H1 (cell line): Measurements from ENCODE around the gene TTC3. TPM values are rescaled to one million over a fixed set of nuclear protein-coding genes. Genes with fewer than 3 reads are reported as not detected.

Experiments used
- CTCF ChIA-PET: fragments of 300-600 bp; sonication (Branson Sonifier 250); formaldehyde crosslinking; loops from one replicate; lab custom pipeline; 2021; ENCODE audit not compliant: partially characterized antibody; lab: Charles Lee
- POLR2A ChIA-PET: fragments of 300-600 bp; sonication (Branson Sonifier 250); formaldehyde crosslinking; loops from one replicate; lab custom pipeline; 2021; ENCODE audit warnings: inconsistent platforms; ENCODE audit not compliant: partially characterized antibody; lab: Charles Lee
- DNase-seq, 2 experiments: peaks; one replicate each; pipeline versions ENCODE4 v3.0.0 to v3.0.0-alpha.2; 2010 to 2022; ENCODE audit warnings: low spot score in 2 of 2, low read depth in 1 of 2, mixed read lengths in 1 of 2
- FAIRE-seq: peaks from 2 replicates; lab custom pipeline; 2011; peaks lifted over from hg19 to GRCh38; lab: Jason Lieb, UNC
- H2AFZ ChIP-seq: 2 replicates; pipeline ENCODE4 v1.8.1; 2012; ENCODE audit warnings: low read length, inconsistent platforms
- H2AK5ac ChIP-seq: 2 replicates; pipeline ENCODE4 v1.6.1; 2013; ENCODE audit warnings: low read depth, low read length
- H2BK120ac ChIP-seq: replicated peaks from 2 replicates; pipeline ENCODE3; 2013; ENCODE audit warnings: low read depth, low read length, inconsistent platforms
- H2BK12ac ChIP-seq: 2 replicates; pipeline ENCODE4 v1.6.1; 2013; ENCODE audit warnings: low read depth, low read length
- H2BK15ac ChIP-seq: 2 replicates; pipeline ENCODE4 v1.6.1; 2013; ENCODE audit warnings: low read length
- H2BK20ac ChIP-seq: 2 replicates; pipeline ENCODE4 v1.6.1; 2013; ENCODE audit warnings: low read length
- H2BK5ac ChIP-seq: 2 replicates; pipeline ENCODE4 v1.6.1; 2013; ENCODE audit warnings: low read depth, low read length
- H3K14ac ChIP-seq: 2 replicates; pipeline ENCODE4 v1.6.1; 2013; ENCODE audit warnings: inconsistent platforms; ENCODE audit not compliant: insufficient read length
- H3K18ac ChIP-seq: 2 replicates; pipeline ENCODE4 v1.6.1; 2013; ENCODE audit warnings: low read length; ENCODE audit errors: extremely low read depth
- H3K23ac ChIP-seq: 2 replicates; pipeline ENCODE4 v1.6.1; 2013; ENCODE audit warnings: inconsistent platforms; ENCODE audit not compliant: insufficient read length
- H3K23me2 ChIP-seq: 2 replicates; pipeline ENCODE4 v1.6.1; 2013; ENCODE audit warnings: low read depth, low read length
- H3K27ac ChIP-seq: 2 replicates; pipeline ENCODE4 v1.6.1; 2011; ENCODE audit warnings: low read depth, low read length, inconsistent platforms
- H3K27me3 ChIP-seq, 4 experiments: replicated peaks in 1 of 4; 1 replicate in 1 of 4; 2 replicates in 3 of 4; pipeline versions ENCODE4 v1.6.1 to v1.8.1; 2011 to 2013; ENCODE audit warnings: low read length in 3 of 4, mild to moderate bottlenecking in 3 of 4, inconsistent platforms in 2 of 4, mixed read lengths in 2 of 4, moderate library complexity in 1 of 4; ENCODE audit not compliant: control insufficient read depth in 3 of 4, insufficient read depth in 3 of 4; ENCODE audit errors: extremely low read depth in 1 of 4
- H3K36me3 ChIP-seq, 4 experiments: 2 replicates each; pipeline versions ENCODE4 v1.6.1 to v1.8.1; 2011 to 2013; ENCODE audit warnings: mild to moderate bottlenecking in 4 of 4, low read length in 3 of 4, moderate library complexity in 2 of 4, control low read depth in 1 of 4, inconsistent platforms in 1 of 4; ENCODE audit not compliant: insufficient read depth in 4 of 4, control insufficient read depth in 2 of 4
- H3K4ac ChIP-seq: replicated peaks from 2 replicates; pipeline ENCODE3; 2013; ENCODE audit warnings: low read length, low read depth, mixed read lengths, inconsistent platforms; ENCODE audit not compliant: insufficient read length
- H3K4me1 ChIP-seq, 4 experiments: replicated peaks in 1 of 4; 1 replicate in 1 of 4; 2 replicates in 3 of 4; pipeline versions ENCODE4 v1.6.1 to v1.8.1; 2011 to 2013; ENCODE audit warnings: low read length in 3 of 4, inconsistent platforms in 2 of 4, mixed read lengths in 1 of 4; ENCODE audit not compliant: insufficient read depth in 4 of 4, control insufficient read depth in 3 of 4
- H3K4me2 ChIP-seq, 2 experiments: 2 replicates each; pipeline versions ENCODE4 v1.6.1 to v1.8.1; 2011 to 2013; ENCODE audit warnings: low read depth in 2 of 2, low read length in 2 of 2, control low read depth in 1 of 2, inconsistent platforms in 1 of 2, mild to moderate bottlenecking in 1 of 2; ENCODE audit not compliant: insufficient read depth in 1 of 2
- H3K4me3 ChIP-seq, 4 experiments: fragments of 200-600, 300-600 bp in 1 of 4; sonication (generic), shearing (Covaris generic), sonication (Bioruptor Twin) in 1 of 4; 2 replicates each; pipeline versions ENCODE4 v1.5.1 to v1.8.1; 2011 to 2016; ENCODE audit warnings: low read length in 4 of 4, low read depth in 3 of 4, control low read depth in 2 of 4, inconsistent platforms in 2 of 4, mild to moderate bottlenecking in 2 of 4, mixed read lengths in 1 of 4, moderate library complexity in 1 of 4; ENCODE audit not compliant: insufficient read depth in 2 of 4; ENCODE audit errors: extremely low read depth in 1 of 4
- H3K56ac ChIP-seq: replicated peaks from 2 replicates; pipeline ENCODE3; 2013; ENCODE audit warnings: low read depth, mild to moderate bottlenecking, mixed read lengths, low read length, inconsistent platforms; ENCODE audit not compliant: insufficient read length
- H3K79me1 ChIP-seq: 2 replicates; pipeline ENCODE4 v1.6.1; 2013; ENCODE audit warnings: low read depth, low read length, control low read depth
- H3K79me2 ChIP-seq, 2 experiments: 2 replicates each; pipeline versions ENCODE4 v1.6.1 to v1.8.1; 2012 to 2013; ENCODE audit warnings: low read length in 2 of 2, mild to moderate bottlenecking in 2 of 2, inconsistent platforms in 1 of 2; ENCODE audit not compliant: insufficient read depth in 2 of 2, control insufficient read depth in 1 of 2
- H3K9ac ChIP-seq, 4 experiments: replicated peaks in 1 of 4; 1 replicate in 1 of 4; 2 replicates in 3 of 4; pipeline versions ENCODE4 v1.6.1 to v1.8.1; 2011 to 2013; ENCODE audit warnings: low read depth in 3 of 4, low read length in 3 of 4, control low read depth in 2 of 4, mild to moderate bottlenecking in 2 of 4, moderate library complexity in 2 of 4, inconsistent platforms in 1 of 4; ENCODE audit errors: extremely low read depth in 1 of 4
- H3K9me3 ChIP-seq, 2 experiments: 2 replicates each; pipeline versions ENCODE4 v1.6.1 to v1.8.1; 2012 to 2013; ENCODE audit warnings: mild to moderate bottlenecking in 2 of 2, moderate library complexity in 2 of 2, control low read depth in 1 of 2, inconsistent platforms in 1 of 2, low read depth in 1 of 2, low read length in 1 of 2, mixed read lengths in 1 of 2; ENCODE audit not compliant: insufficient read depth in 2 of 2
- H4K20me1 ChIP-seq, 2 experiments: replicated peaks in 1 of 2; 2 replicates each; pipeline versions ENCODE3 to v1.8.1; 2011 to 2013; ENCODE audit warnings: inconsistent platforms in 2 of 2, low read length in 2 of 2, mild to moderate bottlenecking in 1 of 2; ENCODE audit not compliant: insufficient read depth in 2 of 2, control insufficient read depth in 1 of 2
- H4K5ac ChIP-seq: 2 replicates; pipeline ENCODE4 v1.6.1; 2013; ENCODE audit warnings: low read length, low read depth, mixed read lengths, inconsistent platforms; ENCODE audit not compliant: insufficient read length
- H4K8ac ChIP-seq: 2 replicates; pipeline ENCODE4 v1.8.0; 2013; ENCODE audit warnings: mild to moderate bottlenecking, moderate library complexity, low read length, inconsistent platforms; ENCODE audit not compliant: insufficient read depth; ENCODE audit errors: extremely low read depth
- H4K91ac ChIP-seq: replicated peaks from 2 replicates; pipeline ENCODE3; 2013; ENCODE audit warnings: low read length, mixed read lengths, inconsistent platforms; ENCODE audit not compliant: insufficient read length
- BCL11A ChIP-seq, 2 experiments: IDR thresholded peaks; one replicate each; pipeline ENCODE4 v1.6.1; 2011; ENCODE audit warnings: low read depth in 2 of 2, low read length in 2 of 2, mild to moderate bottlenecking in 2 of 2
- CBX5 ChIP-seq: fragments of 300-800, 300-1000 bp; sonication (generic); IDR thresholded peaks from 2 replicates; pipeline ENCODE4 v1.7.1; 2016; ENCODE audit warnings: antibody characterized with exemption, low read length, low read depth
- JUND ChIP-seq: IDR thresholded peaks from 2 replicates; pipeline ENCODE4 v1.6.1; 2011; ENCODE audit warnings: mild to moderate bottlenecking, improper control_type of control experiment, low read length
- SIX5 ChIP-seq: IDR thresholded peaks from 2 replicates; pipeline ENCODE4 v1.6.1; 2011; ENCODE audit warnings: mild to moderate bottlenecking, low read depth, low read length
- TCF12 ChIP-seq: IDR thresholded peaks from 2 replicates; pipeline ENCODE4 v1.6.1; 2011; ENCODE audit warnings: low read depth, mild to moderate bottlenecking, low read length
- WGBS, 2 experiments: shearing (Covaris generic) in 1 of 2; methylation state at CpG; one replicate each; pipeline versions ENCODE4 v1.1.6 to v1.1.7; 2013 to 2015; ENCODE audit warnings: low lambda C conversion rate in 2 of 2, mixed read lengths in 2 of 2, inconsistent platforms in 1 of 2, low coverage in 1 of 2, missing lambda C conversion rate in 1 of 2; ENCODE audit not compliant: insufficient replicate concordance in 2 of 2, insufficient coverage in 1 of 2, insufficient read length in 1 of 2; ENCODE audit errors: extremely low coverage in 1 of 2, missing lambda C conversion rate in 1 of 2; 5-methylcytosine and 5-hydroxymethylcytosine counted together
- polyA plus RNA-seq, 7 experiments: library from polyadenylated mRNA; depleted of rRNA in 3 of 7; stranded (reverse) in 5 of 7; unstranded in 2 of 7; fragments of >200 nt in 5 of 7; fragments of 200-250 nt in 2 of 7; gene quantifications; 1 replicate in 5 of 7; 2 replicates in 1 of 7; 4 replicates in 1 of 7; pipeline versions ENCODE4 v1.2.1 to v1.2.3, GENCODE V29; 2011 to 2013; ENCODE audit warnings: missing spikeins in 2 of 7, mixed read lengths in 2 of 7
- total RNA-seq: library from RNA; stranded (reverse); fragmentation: NEBNext Ultra II Directional; extraction: Animal tissue kit (Norgen Biotek cat#: 25700); gene quantifications from 2 replicates; pipeline ENCODE4 v1.2.1, GENCODE V29; 2021
- TF ChIP-seq, protein P1 (sequence below): IDR thresholded peaks from 2 replicates; pipeline ENCODE4 v1.6.1; 2012; ENCODE audit warnings: low read length, inconsistent platforms

TTC3 gene
- total and polyA plus RNA-seq, 2 of the 8 experiments (the other 6 are each of a cell fraction or from before 2014, with no cell fraction given) = 11.0 to 36.2 TPM

- H2AFZ ChIP-seq = no peak overlapping the region
- no peak overlapping the region for H3K18ac ChIP-seq
- H3K36me3 ChIP-seq = peaks cover 14 to 45% (median 37%) of the 10 kb centered on the region in 4 experiments; a peak in 7 of 8 replicates
- no peak overlapping the region for H3K27ac ChIP-seq
- H4K91ac ChIP-seq = no peak overlapping the region
- DNase-seq (peak in 1 of 2 experiments; percentile 24), FAIRE-seq (no peak)
- no peaks in the 10 kb centered on the region for H3K27me3 ChIP-seq
- no peak overlapping the region for H3K23ac ChIP-seq
- H3K9ac ChIP-seq = no peak overlapping the region
- no peak overlapping the region for H2AK5ac ChIP-seq
- H3K4me1 ChIP-seq = no peaks in the 10 kb centered on the region
- ChIA-PET POLR2A (interaction anchor here (0.5 kb wide), 1 partner anchor 164 kb away, joined by 3 read pairs; no protein-coding TSS in a partner anchor), CTCF (no interaction called here)
- no peak overlapping the region for H2BK5ac ChIP-seq
- H3K23me2 ChIP-seq = no peaks in the 10 kb centered on the region
- no peaks in the 10 kb centered on the region for H3K9me3 ChIP-seq
- H2BK15ac ChIP-seq = no peak overlapping the region
- no peak overlapping the region for H2BK120ac ChIP-seq
- peaks cover 4 to 9% of the 10 kb centered on the region in 2 experiments for H4K20me1 ChIP-seq
- no peak overlapping the region for H4K5ac ChIP-seq
- no peak overlapping the region for H4K8ac ChIP-seq
- no peaks in the 10 kb centered on the region for H3K79me1 ChIP-seq
- H3K4me3 ChIP-seq = no peak overlapping the region
- WGBS, 2 experiments = 96% methylated on average over 16 of the region's 16 CpGs; no CpG with 5 or more reads in 1 of the 2 experiments
- no peak overlapping the region for H2BK20ac ChIP-seq
- no peak overlapping the region for H2BK12ac ChIP-seq
- H3K4me2 ChIP-seq = no peak overlapping the region
- H3K4ac ChIP-seq = no peak overlapping the region
- no peak overlapping the region for H3K56ac ChIP-seq
- peaks cover 0 to 3% of the 10 kb centered on the region in 2 experiments; a peak in 1 of 4 replicates for H3K79me2 ChIP-seq
- no peak overlapping the region for H3K14ac ChIP-seq
- no peak for TF ChIP-seq CBX5
- no peak for TF ChIP-seq BCL11A (IDR thresholded peaks at IDR 0.05; ENCODE audit: low read depth in 2 of 2, low read length in 2 of 2)
- no peak for TF ChIP-seq JUND
- no peak for TF ChIP-seq TCF12
- no peak for TF ChIP-seq SIX5
- TF ChIP-seq, protein P1, sequence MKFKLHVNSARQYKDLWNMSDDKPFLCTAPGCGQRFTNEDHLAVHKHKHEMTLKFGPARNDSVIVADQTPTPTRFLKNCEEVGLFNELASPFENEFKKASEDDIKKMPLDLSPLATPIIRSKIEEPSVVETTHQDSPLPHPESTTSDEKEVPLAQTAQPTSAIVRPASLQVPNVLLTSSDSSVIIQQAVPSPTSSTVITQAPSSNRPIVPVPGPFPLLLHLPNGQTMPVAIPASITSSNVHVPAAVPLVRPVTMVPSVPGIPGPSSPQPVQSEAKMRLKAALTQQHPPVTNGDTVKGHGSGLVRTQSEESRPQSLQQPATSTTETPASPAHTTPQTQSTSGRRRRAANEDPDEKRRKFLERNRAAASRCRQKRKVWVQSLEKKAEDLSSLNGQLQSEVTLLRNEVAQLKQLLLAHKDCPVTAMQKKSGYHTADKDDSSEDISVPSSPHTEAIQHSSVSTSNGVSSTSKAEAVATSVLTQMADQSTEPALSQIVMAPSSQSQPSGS = no peak
Measured at GRCh38 chr21:37231671-37232070, 158.6 kb downstream of the TTC3 start.
